Activated CD4-positive, alpha-beta T cell treated with anti-CD3 and anti-CD28 coated beads, Interleukin-2, amount 50 U/mL, for 4 hours (primary cell): ENCODE measurements around the gene IFI27L2.

Source experiments
- DNase-seq, 2 experiments: peaks; one replicate each; pipeline ENCODE4 v3.0.0-alpha.2; 2020

Gene IFI27L2

GRCh38 chr14:94121485-94121884 lies 7.9 kb downstream of the IFI27L2 start:
- no peak for DNase-seq

GRCh38 chr14:94120667-94121340 lies 8.6 kb downstream of the IFI27L2 start:
- DNase-seq: no peak

- no peak for DNase-seq
Measured at GRCh38 chr14:94119071-94119470, 10.3 kb downstream of the IFI27L2 start.

- no peak for DNase-seq
Measured at GRCh38 chr14:94117856-94118255, 11.5 kb downstream of the IFI27L2 start.

- no peak for DNase-seq
Measured at GRCh38 chr14:94116701-94117100, 12.7 kb downstream of the IFI27L2 start.

- DNase-seq: no peak
Measured at GRCh38 chr14:94115631-94116030, 13.8 kb downstream of the IFI27L2 start.

GRCh38 chr14:94115058-94115591 lies 14.3 kb downstream of the IFI27L2 start:
- DNase-seq: no peak

GRCh38 chr14:94114589-94115057 lies 14.8 kb downstream of the IFI27L2 start:
- no peak for DNase-seq

- DNase-seq: no peak
Measured at GRCh38 chr14:94113908-94114588, 15.4 kb downstream of the IFI27L2 start.

GRCh38 chr14:94113490-94113889 lies 15.9 kb downstream of the IFI27L2 start:
- no peak for DNase-seq

GRCh38 chr14:94113073-94113472 lies 16.3 kb downstream of the IFI27L2 start:
- no peak for DNase-seq

GRCh38 chr14:94112513-94113063 lies 16.8 kb downstream of the IFI27L2 start:
- no peak for DNase-seq

- DNase-seq: no peak
Measured at GRCh38 chr14:94111276-94112095, 17.9 kb downstream of the IFI27L2 start.

GRCh38 chr14:94110552-94111181 lies 18.7 kb downstream of the IFI27L2 start, which contains the start of gene IFI27:
Gene IFI27 (plus strand): TSS chr14:94110736.
- no peak for DNase-seq

- DNase-seq: no peak
Measured at GRCh38 chr14:94109915-94110250, 19.5 kb downstream of the IFI27L2 start.

GRCh38 chr14:94104731-94105130 lies 24.7 kb downstream of the IFI27L2 start:
- DNase-seq: no peak

- no peak for DNase-seq
Measured at GRCh38 chr14:94103554-94104150, 25.8 kb downstream of the IFI27L2 start.

GRCh38 chr14:94102768-94103482 lies 26.5 kb downstream of the IFI27L2 start:
- no peak for DNase-seq

- no peak for DNase-seq
Measured at GRCh38 chr14:94101748-94102147, 27.7 kb downstream of the IFI27L2 start.

GRCh38 chr14:94100847-94101246 lies 28.6 kb downstream of the IFI27L2 start:
- DNase-seq: no peak

GRCh38 chr14:94099006-94099405 lies 30.4 kb downstream of the IFI27L2 start:
- DNase-seq: no peak
